ENCODE data around the gene TIRAP.

DNA sequence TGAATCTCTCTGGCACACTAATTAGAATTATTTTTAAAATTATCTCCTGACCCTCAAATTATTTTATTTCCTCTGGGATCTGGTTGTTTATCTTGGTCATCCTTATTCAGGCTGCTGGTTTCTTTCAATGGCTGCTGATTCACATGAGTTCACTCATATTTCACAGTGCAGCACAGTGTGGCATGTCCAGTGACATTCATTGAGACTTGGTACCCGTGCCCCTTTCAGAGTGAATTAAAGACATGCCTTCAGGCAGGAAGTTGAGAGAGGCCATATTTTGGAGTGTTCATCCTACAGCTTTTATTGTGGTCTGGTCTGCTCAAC is 34.5 kb downstream of the TIRAP start:
- TF ChIP-seq, protein P1, sequence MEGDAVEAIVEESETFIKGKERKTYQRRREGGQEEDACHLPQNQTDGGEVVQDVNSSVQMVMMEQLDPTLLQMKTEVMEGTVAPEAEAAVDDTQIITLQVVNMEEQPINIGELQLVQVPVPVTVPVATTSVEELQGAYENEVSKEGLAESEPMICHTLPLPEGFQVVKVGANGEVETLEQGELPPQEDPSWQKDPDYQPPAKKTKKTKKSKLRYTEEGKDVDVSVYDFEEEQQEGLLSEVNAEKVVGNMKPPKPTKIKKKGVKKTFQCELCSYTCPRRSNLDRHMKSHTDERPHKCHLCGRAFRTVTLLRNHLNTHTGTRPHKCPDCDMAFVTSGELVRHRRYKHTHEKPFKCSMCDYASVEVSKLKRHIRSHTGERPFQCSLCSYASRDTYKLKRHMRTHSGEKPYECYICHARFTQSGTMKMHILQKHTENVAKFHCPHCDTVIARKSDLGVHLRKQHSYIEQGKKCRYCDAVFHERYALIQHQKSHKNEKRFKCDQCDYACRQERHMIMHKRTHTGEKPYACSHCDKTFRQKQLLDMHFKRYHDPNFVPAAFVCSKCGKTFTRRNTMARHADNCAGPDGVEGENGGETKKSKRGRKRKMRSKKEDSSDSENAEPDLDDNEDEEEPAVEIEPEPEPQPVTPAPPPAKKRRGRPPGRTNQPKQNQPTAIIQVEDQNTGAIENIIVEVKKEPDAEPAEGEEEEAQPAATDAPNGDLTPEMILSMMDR (IDR thresholded peaks at IDR 0.05) = no peak
- no peak for TF ChIP-seq POLR2A (IDR thresholded peaks at IDR 0.05)

Data from esophagus squamous epithelium (tissue), 4 donors.